AG04450 (cell line): Measurements from ENCODE around the gene PPM1B. TPM values are rescaled to one million over a fixed set of nuclear protein-coding genes. Genes with fewer than 3 reads are reported as not detected.

Experiments
- CTCF ChIA-PET: fragments of 300-600, 350-600 bp; formaldehyde crosslinking; extraction: SDS; loops from one replicate; lab custom pipeline; 2022; ENCODE audit warnings: antibody characterized with exemption, inconsistent platforms; lab: Charles Lee
- POLR2A ChIA-PET: fragments of 350-600 bp; formaldehyde crosslinking; extraction: SDS; loops from one replicate; lab custom pipeline; 2021; ENCODE audit warnings: antibody characterized with exemption, inconsistent platforms; lab: Yijun Ruan, JAX
- DNase-seq: peaks from one replicate; pipeline ENCODE4 v3.0.0-alpha.2; 2011; ENCODE audit warnings: low read depth, low spot score
- H3K27ac ChIP-seq: one replicate; pipeline ENCODE4 v1.5.1; 2012; ENCODE audit warnings: low read depth, low read length, control low read depth
- H3K27me3 ChIP-seq: one replicate; pipeline ENCODE4 v1.6.0; 2012; ENCODE audit warnings: low read length; ENCODE audit not compliant: control insufficient read depth, insufficient read depth
- H3K4me3 ChIP-seq: 2 replicates; pipeline ENCODE4 v1.5.1; 2011; ENCODE audit warnings: mild to moderate bottlenecking, low read depth, low read length, control low read depth
- H3K9me3 ChIP-seq: 2 replicates; pipeline ENCODE4 v1.5.1; 2012; ENCODE audit warnings: low read length; ENCODE audit not compliant: control insufficient read depth, insufficient read depth
- CTCF ChIP-seq: IDR thresholded peaks from 2 replicates; pipeline ENCODE4 v1.5.1; 2011; ENCODE audit warnings: low read depth, low read length, control low read depth, inconsistent platforms
- polyA plus RNA-seq: library from polyadenylated mRNA; depleted of rRNA; stranded (reverse); fragments of >200 nt; gene quantifications from 2 replicates; pipeline ENCODE4 v1.2.3, GENCODE V29; 2011

Gene PPM1B
- polyA plus RNA-seq, 1 experiment, result 29.1 TPM

- H3K27ac ChIP-seq, result no peak overlapping the region
- no peak for DNase-seq
- H3K27me3 ChIP-seq, result no peaks in the 10 kb centered on the region
- TF ChIP-seq CTCF, result no peak
- H3K9me3 ChIP-seq, result no peaks in the 10 kb centered on the region
- no peak overlapping the region for H3K4me3 ChIP-seq
- POLR2A ChIA-PET, result no interaction called here
- CTCF ChIA-PET, result no interaction called here
Measured at GRCh38 chr2:44200011-44200410, 31.3 kb downstream of the PPM1B start.

GRCh38 chr2:44200759-44201158, 32.1 kb downstream of the PPM1B start:
- no peak overlapping the region for H3K27ac ChIP-seq
- ChIA-PET CTCF (interaction anchor here (1.7 kb wide), 1 partner anchor 44 kb away, joined by 3 read pairs; no protein-coding TSS in a partner anchor), POLR2A (no interaction called here)
- TF ChIP-seq CTCF, result no peak
- H3K27me3 ChIP-seq, result no peaks in the 10 kb centered on the region
- no peak for DNase-seq
- H3K9me3 ChIP-seq, result no peaks in the 10 kb centered on the region
- no peak overlapping the region for H3K4me3 ChIP-seq

GRCh38 chr2:44201648-44202165, 33.0 kb downstream of the PPM1B start:
- H3K9me3 ChIP-seq, result no peaks in the 10 kb centered on the region
- DNase-seq, result no peak
- no peak for TF ChIP-seq CTCF
- no peak overlapping the region for H3K27ac ChIP-seq
- no peaks in the 10 kb centered on the region for H3K27me3 ChIP-seq
- CTCF ChIA-PET, result interaction anchor here (0.7 to 1.7 kb wide), 3 partner anchors 11 to 44 kb away, joined by 3 read pairs; no protein-coding TSS in a partner anchor
- POLR2A ChIA-PET, result no interaction called here
- no peak overlapping the region for H3K4me3 ChIP-seq

- CTCF ChIA-PET, result no interaction called here
- DNase-seq, result no peak
- POLR2A ChIA-PET, result no interaction called here
- H3K9me3 ChIP-seq, result no peaks in the 10 kb centered on the region
- H3K4me3 ChIP-seq, result no peak overlapping the region
- no peak overlapping the region for H3K27ac ChIP-seq
- no peak for TF ChIP-seq CTCF
- H3K27me3 ChIP-seq, result no peaks in the 10 kb centered on the region
Measured at GRCh38 chr2:44203542-44203941, 34.9 kb downstream of the PPM1B start.

- Histone ChIP-seq H3K9me3 (peaks cover 6% of the 10 kb centered on the region; the same call in 1 of the 2 replicates), H3K27me3 (no peaks in the 10 kb centered on the region), H3K27ac (no peak overlapping the region), H3K4me3 (no peak overlapping the region)
- ChIA-PET CTCF (interaction anchor here (0.7 kb wide), 1 partner anchor 118 kb away, joined by 7 read pairs; no protein-coding TSS in a partner anchor), POLR2A (no interaction called here)
- no peak for DNase-seq
- no peak for TF ChIP-seq CTCF
Measured at GRCh38 chr2:44205169-44205568, 36.5 kb downstream of the PPM1B start.
